ENCODE measurements around the gene MAP2K6. TPM values are rescaled to one million over a fixed set of nuclear protein-coding genes. Genes with fewer than 3 reads are reported as not detected.

The MAP2K6 gene
- total RNA-seq, 1 experiment from 2014 or later, result 43.0 TPM

GRCh38 chr17:69417545-69418483 lies 3.3 kb downstream of the MAP2K6 start:
- peaks cover 3% of the 10 kb centered on the region; the same call in 1 of the 2 replicates for H3K36me3 Mint-ChIP-seq

More at GRCh38 chr17:69417545-69418483, 3.3 kb downstream of the MAP2K6 start:
- ATAC-seq, result peak; percentile 23; the same call in 1 of the 2 replicates
- Mint-ChIP-seq H3K9me3 (no peaks in the 10 kb centered on the region), H3K4me3 (no peak overlapping the region), H3K27ac (peak overlapping the region; percentile 52; the same call in 1 of the 2 replicates), H3K27me3 (ENCODE audit: low read depth) (no peaks in the 10 kb centered on the region), H3K4me1 (peaks cover 24% of the 10 kb centered on the region)
- TF ChIP-seq PREB (CRISPR knock-in tag; IDR thresholded peaks at IDR 0.05; ENCODE audit: borderline replicate concordance) (no peak), NR3C1 (CRISPR knock-in tag; conservative IDR thresholded peaks at IDR 0.05; ENCODE audit: low read depth) (no peak), CREM (CRISPR knock-in tag; IDR thresholded peaks at IDR 0.05) (no peak), ARID4B (CRISPR knock-in tag; IDR thresholded peaks at IDR 0.05; ENCODE audit: borderline replicate concordance) (no peak), EMX1 (CRISPR knock-in tag; IDR thresholded peaks at IDR 0.05) (no peak), SMAD3 (CRISPR knock-in tag; IDR thresholded peaks at IDR 0.05; ENCODE audit: borderline replicate concordance) (no peak), NFE2L1 (CRISPR knock-in tag; IDR thresholded peaks at IDR 0.05) (no peak), MXD4 (CRISPR knock-in tag; IDR thresholded peaks at IDR 0.05; ENCODE audit: borderline replicate concordance) (no peak), CBFB (CRISPR knock-in tag; IDR thresholded peaks at IDR 0.05; ENCODE audit: low read depth) (no peak), ATF6 (CRISPR knock-in tag; IDR thresholded peaks at IDR 0.05) (no peak), ZNF317 (CRISPR knock-in tag; IDR thresholded peaks at IDR 0.05; ENCODE audit: borderline replicate concordance, low read depth) (no peak), ZSCAN18 (CRISPR knock-in tag; IDR thresholded peaks at IDR 0.05) (no peak), TEAD4 (CRISPR knock-in tag; IDR thresholded peaks at IDR 0.05) (no peak), PRDM15 (CRISPR knock-in tag; IDR thresholded peaks at IDR 0.05) (no peak), ZNF423 (CRISPR knock-in tag; IDR thresholded peaks at IDR 0.05) (no peak), E2F5 (CRISPR knock-in tag; IDR thresholded peaks at IDR 0.05) (no peak)
- ChIA-PET POLR2A (no interaction called here), CTCF (interaction anchor here (0.5 to 1.3 kb wide), 7 partner anchors 12 to 189 kb away, joined by 3 to 5 read pairs (median 4); no protein-coding TSS in a partner anchor)
- no peak for DNase-seq (ENCODE audit: low spot score)
